ENCODE results near the gene CCDC92.
"Not testable (repeated sequence)": the region's sequence is repeated elsewhere in the genome, so short reads cannot be mapped to it uniquely, and the experiment has no call there.

CCDC92 gene

DNA sequence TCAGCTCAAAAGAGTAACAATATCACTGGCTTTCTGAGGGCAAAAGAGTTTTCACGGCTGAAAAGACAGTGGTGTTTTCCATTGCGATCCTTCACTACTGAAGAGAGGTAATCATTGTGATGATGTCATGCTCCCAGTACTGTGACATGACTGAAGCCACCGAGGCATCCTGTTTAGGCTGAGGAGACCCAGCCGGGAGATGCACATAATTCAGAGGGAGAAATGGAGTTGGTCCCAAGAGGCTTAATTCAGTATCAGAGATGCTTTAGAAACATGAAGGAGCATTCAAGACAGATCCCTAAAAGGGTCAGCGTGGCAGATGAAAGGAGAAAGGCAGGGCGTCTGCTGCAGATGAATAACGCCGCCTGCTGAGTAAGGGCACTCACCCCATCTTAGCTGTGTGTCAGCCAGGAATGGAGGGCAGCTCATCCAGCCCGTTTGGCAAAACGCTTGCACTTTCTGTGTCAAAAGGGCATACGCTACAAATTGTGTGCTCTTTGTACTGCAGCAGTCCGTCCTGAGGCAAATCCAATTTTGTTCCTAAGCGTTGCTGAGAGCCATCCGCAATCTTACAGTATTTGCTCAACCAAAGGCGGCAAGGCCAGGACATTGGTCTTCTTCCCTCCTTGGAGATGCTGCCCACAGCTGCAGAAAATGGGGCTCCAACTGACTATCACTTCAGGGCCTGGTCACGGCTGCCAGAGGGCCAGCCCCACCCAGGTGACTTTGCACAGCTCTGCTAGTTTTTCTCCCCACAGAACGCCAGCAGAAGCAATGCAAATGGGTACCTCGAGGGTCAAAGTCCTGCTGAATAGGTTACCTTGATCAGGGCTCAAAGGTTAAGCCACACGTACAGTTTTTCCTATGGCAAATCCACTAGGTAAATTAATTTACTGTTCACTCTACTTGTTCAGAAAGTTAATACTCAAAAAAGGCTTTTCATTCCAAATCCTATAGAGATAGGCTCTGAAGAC is 23.5 kb downstream of the CCDC92 start:
- no peak for ATAC-seq

DNA sequence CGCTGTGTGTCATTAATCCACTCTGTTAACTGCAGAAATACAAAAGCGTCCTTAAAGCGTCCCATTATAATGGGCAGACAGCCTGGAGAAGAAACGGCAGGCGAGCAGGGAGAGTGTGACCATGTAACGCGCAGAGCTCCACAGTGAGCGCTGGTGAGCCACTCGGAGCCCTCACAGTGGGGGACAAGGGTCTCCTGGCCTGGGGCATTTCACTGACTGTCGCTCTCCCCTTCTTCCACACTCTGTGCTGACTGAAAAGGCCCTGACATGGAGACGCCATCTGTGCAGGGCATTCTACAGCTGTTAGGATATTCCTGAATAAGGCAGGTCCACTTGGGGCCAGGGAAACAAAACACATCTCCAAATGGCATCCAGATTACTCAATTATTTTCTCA is 24.2 kb downstream of the CCDC92 start:
- TF ChIP-seq ZNF8 (CRISPR knock-in tag; IDR thresholded peaks at IDR 0.05) (no peak), CSDC2 (CRISPR knock-in tag; IDR thresholded peaks at IDR 0.05) (no peak), ESRRG (CRISPR knock-in tag; IDR thresholded peaks at IDR 0.05) (no peak), ZFP3 (CRISPR knock-in tag; IDR thresholded peaks at IDR 0.05) (no peak), ARNTL (CRISPR knock-in tag; IDR thresholded peaks at IDR 0.05; ENCODE audit: borderline replicate concordance, low read depth) (no peak), ZNF70 (CRISPR knock-in tag; IDR thresholded peaks at IDR 0.05) (no peak), GLIS3 (CRISPR knock-in tag; IDR thresholded peaks at IDR 0.05) (no peak), RARB (CRISPR knock-in tag; IDR thresholded peaks at IDR 0.05) (no peak)
- TF ChIP-seq, protein P1, sequence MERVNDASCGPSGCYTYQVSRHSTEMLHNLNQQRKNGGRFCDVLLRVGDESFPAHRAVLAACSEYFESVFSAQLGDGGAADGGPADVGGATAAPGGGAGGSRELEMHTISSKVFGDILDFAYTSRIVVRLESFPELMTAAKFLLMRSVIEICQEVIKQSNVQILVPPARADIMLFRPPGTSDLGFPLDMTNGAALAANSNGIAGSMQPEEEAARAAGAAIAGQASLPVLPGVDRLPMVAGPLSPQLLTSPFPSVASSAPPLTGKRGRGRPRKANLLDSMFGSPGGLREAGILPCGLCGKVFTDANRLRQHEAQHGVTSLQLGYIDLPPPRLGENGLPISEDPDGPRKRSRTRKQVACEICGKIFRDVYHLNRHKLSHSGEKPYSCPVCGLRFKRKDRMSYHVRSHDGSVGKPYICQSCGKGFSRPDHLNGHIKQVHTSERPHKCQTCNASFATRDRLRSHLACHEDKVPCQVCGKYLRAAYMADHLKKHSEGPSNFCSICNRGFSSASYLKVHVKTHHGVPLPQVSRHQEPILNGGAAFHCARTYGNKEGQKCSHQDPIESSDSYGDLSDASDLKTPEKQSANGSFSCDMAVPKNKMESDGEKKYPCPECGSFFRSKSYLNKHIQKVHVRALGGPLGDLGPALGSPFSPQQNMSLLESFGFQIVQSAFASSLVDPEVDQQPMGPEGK (CRISPR knock-in tag; IDR thresholded peaks at IDR 0.05; ENCODE audit: borderline replicate concordance) = no peak
- ATAC-seq = no peak

More for the DNA sequence above, 23.5 kb downstream of the CCDC92 start:
- TF ChIP-seq, protein P2, sequence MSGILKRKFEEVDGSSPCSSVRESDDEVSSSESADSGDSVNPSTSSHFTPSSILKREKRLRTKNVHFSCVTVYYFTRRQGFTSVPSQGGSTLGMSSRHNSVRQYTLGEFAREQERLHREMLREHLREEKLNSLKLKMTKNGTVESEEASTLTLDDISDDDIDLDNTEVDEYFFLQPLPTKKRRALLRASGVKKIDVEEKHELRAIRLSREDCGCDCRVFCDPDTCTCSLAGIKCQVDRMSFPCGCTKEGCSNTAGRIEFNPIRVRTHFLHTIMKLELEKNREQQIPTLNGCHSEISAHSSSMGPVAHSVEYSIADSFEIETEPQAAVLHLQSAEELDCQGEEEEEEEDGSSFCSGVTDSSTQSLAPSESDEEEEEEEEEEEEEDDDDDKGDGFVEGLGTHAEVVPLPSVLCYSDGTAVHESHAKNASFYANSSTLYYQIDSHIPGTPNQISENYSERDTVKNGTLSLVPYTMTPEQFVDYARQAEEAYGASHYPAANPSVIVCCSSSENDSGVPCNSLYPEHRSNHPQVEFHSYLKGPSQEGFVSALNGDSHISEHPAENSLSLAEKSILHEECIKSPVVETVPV (CRISPR knock-in tag; IDR thresholded peaks at IDR 0.05) = no peak
- TF ChIP-seq OSR1 (CRISPR knock-in tag; IDR thresholded peaks at IDR 0.05) (no peak), ZC3H10 (CRISPR knock-in tag; IDR thresholded peaks at IDR 0.05) (no peak), ZFP30 (CRISPR knock-in tag; IDR thresholded peaks at IDR 0.05) (no peak), TCF4 (CRISPR knock-in tag; IDR thresholded peaks at IDR 0.05; ENCODE audit: borderline replicate concordance) (no peak), ZNF70 (CRISPR knock-in tag; IDR thresholded peaks at IDR 0.05) (no peak)

DNA sequence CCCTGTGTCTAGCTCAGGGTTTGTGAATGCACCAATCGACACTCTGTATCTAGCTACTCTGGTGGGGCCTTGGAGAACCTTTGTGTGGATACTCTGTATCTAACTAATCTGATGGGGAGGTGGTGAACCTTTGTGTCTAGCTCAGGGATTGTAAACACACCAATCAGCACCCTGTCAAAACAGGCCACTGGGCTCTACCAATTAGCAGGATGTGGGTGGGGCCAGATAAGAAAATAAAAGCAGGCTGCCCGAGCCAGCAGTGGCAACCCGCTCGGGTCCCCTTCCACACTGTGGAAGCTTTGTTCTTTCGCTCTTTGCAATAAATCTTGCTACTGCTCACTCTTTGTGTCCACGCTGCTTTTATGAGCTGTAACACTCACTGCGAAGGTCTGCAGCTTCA is 25.1 kb downstream of the CCDC92 start:
- not testable (repeated sequence) for ATAC-seq

DNA sequence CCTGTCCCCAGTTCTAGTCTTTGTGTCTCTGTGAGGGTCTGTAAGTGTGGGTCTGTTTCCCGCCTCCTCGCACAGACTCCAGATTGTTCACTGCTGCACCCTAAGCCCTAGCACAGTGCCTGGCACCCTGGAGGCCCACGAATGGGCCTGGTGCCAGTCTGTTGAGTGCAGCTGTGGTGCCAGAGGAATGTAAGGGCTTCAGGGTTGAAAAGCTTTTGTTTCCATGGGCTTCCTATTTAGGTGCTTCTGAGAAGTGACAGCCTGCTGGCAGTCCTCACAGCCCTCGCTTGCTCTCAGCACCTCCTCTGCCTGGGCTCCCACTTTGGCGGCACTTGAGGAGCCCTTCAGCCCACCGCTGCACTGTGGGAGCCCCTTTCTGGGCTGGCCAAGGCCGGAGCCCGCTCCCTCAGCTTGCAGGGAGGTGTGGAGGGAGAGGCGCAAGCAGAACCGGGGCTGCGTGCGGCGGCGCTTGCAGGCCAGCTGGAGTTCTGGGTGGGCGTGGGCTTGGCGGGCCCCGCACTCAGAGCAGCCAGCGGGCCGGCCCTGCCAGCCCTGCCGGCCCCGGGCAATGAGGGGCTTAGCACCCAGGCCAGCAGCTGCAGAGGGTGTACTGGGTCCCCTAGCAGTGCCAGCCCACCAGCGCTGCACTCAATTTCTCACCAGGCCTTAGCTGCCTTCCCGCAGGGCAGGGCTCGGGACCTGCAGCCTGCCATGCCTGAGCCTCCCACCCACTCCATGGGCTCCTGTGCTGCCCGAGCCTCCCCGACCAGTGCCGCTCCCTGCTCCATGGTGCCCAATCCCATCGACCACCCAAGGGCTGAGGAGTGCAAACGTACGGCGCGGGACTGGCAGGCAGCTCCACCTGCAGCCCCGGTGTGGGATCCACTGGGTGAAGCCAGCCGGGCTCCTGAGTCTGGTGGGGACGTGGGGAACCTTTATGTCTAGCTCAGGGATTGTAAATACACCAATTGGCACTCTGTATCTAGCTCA is 25.8 kb downstream of the CCDC92 start:
- not testable (repeated sequence) for ATAC-seq

DNA sequence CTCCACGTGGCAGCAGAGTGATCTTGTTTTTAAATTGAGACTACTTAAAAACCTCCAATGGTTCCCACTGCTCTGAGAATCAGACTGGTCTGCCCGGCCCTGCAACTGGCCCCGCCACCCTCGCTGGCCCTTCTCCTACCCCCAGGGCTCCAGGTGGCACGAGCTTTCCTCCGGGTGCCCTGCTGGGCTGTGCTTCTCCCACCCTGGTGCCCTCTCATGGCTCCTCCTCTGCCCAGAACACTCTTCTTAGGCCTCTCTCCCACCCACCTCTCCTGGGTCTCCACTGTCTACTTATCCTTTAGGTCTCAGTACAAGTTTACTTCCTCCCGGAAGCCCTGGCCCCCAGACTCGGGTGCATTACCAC is 26.5 kb downstream of the CCDC92 start:
- no peak for ATAC-seq
- TF ChIP-seq ARNTL (CRISPR knock-in tag; IDR thresholded peaks at IDR 0.05; ENCODE audit: borderline replicate concordance, low read depth) (no peak), OSR1 (CRISPR knock-in tag; IDR thresholded peaks at IDR 0.05) (no peak), ZNF70 (CRISPR knock-in tag; IDR thresholded peaks at IDR 0.05) (no peak), RARB (CRISPR knock-in tag; IDR thresholded peaks at IDR 0.05) (no peak)
- TF ChIP-seq, protein P3, sequence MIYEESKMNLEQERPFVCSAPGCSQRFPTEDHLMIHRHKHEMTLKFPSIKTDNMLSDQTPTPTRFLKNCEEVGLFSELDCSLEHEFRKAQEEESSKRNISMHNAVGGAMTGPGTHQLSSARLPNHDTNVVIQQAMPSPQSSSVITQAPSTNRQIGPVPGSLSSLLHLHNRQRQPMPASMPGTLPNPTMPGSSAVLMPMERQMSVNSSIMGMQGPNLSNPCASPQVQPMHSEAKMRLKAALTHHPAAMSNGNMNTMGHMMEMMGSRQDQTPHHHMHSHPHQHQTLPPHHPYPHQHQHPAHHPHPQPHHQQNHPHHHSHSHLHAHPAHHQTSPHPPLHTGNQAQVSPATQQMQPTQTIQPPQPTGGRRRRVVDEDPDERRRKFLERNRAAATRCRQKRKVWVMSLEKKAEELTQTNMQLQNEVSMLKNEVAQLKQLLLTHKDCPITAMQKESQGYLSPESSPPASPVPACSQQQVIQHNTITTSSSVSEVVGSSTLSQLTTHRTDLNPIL (CRISPR knock-in tag; IDR thresholded peaks at IDR 0.05; ENCODE audit: low read depth) = no peak

DNA sequence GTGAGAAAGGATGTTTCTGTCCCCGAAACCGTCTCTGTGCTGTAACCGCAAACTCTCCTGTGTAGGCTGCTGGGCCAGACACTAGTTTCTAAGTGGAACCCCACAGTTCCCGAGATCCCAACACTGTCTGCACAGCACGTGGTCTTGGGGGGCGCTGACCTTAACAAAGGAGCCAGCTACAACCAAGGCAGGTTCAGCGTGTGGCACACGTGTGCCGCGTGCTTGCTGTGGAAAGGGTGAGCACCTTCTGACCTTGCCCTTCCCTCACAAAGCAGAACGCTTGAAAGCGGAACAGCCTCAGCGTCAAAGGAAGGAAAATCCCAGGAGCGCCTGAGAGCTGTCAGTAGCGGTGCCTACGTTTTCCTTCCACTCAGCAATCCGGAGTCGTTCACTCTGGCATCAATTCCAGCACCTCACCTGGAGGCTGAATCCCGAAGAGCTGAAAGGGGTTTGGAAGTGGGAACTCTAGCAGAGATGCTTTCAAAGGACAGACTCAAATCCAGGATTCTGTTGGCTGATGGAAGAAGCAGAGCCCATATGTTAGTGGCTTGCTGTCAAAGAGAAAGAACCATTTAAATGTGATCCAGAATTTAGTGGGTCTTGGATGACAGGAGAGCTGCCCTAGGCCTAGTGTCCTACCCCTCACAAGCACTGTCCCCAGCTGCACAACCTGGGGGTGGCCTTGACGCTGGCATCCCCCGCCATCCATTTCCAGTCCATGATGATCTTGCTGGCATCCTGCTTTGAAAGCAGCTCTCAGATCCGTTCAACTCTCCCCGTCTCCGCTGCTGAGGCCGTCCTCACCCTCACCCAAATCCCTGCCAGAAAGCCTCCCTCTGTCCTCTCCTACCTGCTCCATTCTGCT is 27.1 kb downstream of the CCDC92 start:
- ATAC-seq = no peak
- TF ChIP-seq, protein P3 (CRISPR knock-in tag; IDR thresholded peaks at IDR 0.05; ENCODE audit: low read depth) = no peak
- TF ChIP-seq, protein P4, sequence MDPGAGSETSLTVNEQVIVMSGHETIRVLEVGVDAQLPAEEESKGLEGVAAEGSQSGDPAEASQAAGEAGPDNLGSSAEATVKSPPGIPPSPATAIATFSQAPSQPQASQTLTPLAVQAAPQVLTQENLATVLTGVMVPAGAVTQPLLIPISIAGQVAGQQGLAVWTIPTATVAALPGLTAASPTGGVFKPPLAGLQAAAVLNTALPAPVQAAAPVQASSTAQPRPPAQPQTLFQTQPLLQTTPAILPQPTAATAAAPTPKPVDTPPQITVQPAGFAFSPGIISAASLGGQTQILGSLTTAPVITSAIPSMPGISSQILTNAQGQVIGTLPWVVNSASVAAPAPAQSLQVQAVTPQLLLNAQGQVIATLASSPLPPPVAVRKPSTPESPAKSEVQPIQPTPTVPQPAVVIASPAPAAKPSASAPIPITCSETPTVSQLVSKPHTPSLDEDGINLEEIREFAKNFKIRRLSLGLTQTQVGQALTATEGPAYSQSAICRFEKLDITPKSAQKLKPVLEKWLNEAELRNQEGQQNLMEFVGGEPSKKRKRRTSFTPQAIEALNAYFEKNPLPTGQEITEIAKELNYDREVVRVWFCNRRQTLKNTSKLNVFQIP (CRISPR knock-in tag; IDR thresholded peaks at IDR 0.05; ENCODE audit: borderline replicate concordance, low read depth) = no peak
- no peak for TF ChIP-seq ZNF70 (CRISPR knock-in tag; IDR thresholded peaks at IDR 0.05)
- no peak for TF ChIP-seq OSR1 (CRISPR knock-in tag; IDR thresholded peaks at IDR 0.05)
- TF ChIP-seq ESRRG (CRISPR knock-in tag; IDR thresholded peaks at IDR 0.05) = no peak
- no peak for TF ChIP-seq CSDC2 (CRISPR knock-in tag; IDR thresholded peaks at IDR 0.05)
